Activated CD4-positive, alpha-beta T cell treated with anti-CD3 and anti-CD28 coated beads, Interleukin-2, Interleukin-6, amounts not matched to agents 100 ng/mL and 50 ng/mL, durations not matched to agents 16 hours and 8 hours (primary cell): ENCODE measurements around the gene ATOSA.

Source experiments
- DNase-seq: peaks from one replicate; pipeline ENCODE4 v3.0.0-alpha.2; 2020

ATOSA gene

GRCh38 chr15:52679232-52680040, at the start of gene ATOSA:
Gene ATOSA, minus strand, starts transcription at chr15:52679388. Its CDS starts 1,367 bp downstream, at chr15:52678021.
- DNase-seq, result peak; percentile 95

DNA sequence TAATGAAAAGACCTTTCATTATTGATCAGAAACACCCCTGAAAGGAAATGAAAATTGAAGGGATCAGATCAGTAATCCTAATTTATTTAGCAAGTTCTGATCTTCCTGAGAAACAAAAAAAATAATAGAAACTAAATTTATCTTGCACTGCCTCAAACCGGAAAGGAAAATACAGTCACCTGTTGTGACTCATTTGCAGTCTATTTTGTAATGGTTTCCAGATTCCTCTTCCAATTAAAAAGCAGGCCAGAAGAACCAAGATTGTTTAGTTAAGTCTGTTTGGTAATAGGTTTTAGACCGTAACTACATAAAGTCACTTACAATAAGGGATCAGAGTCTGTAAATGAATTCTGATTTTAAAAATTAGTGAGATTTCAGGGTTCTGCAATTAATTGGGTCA, 49.7 kb upstream of the ATOSA start:
- DNase-seq, result peak; percentile 8

- DNase-seq, result no peak
These were observed 48.6 kb upstream of the ATOSA start for GRCh38 chr15:52727815-52728214.

GRCh38 chr15:52726195-52726594, 47.0 kb upstream of the ATOSA start:
- no peak for DNase-seq

DNA sequence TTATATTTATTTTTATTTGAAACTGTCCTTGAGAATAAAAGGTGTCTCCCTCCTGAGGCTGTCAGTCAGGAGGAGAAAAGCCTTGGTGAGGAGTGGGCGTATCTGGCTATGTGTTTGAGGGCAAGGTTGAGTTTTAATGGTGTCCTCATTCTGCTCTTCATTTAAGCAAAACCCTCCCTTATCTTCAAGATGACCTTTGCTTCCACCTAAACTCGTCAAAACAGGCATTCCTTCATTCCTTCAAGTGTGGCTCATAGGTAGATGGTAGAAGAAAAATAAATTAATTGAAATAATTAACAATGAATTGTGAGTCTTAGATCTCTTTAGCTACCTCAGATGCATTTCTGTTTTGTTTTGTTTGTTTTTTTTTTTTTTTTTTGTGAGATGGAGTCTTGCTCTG, 39.4 kb upstream of the ATOSA start:
- no peak for DNase-seq

- DNase-seq, result no peak
These were observed 38.7 kb upstream of the ATOSA start for GRCh38 chr15:52717924-52718323.

- DNase-seq, result no peak
These were observed 38.3 kb upstream of the ATOSA start for GRCh38 chr15:52717481-52717880.

DNA sequence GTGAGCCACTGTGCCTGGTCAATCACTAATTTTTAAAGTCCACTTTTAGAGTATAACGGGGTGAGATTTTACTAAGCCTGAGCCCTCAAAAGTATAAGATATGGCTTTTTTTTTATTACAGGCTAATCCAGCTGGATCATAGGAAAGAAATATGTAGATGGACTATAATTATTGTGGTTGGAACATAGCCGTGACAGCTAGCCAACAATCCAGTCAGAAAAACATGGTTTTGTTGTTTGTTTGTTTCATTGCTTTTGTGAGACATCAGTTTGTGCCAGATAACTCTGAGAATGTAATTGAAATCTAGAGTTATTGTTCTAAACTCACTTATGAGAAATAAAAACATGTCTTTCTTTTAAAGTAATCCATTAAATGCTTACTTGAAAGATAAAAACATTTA, 37.3 kb upstream of the ATOSA start:
- DNase-seq, result no peak

GRCh38 chr15:52715411-52715810, 36.2 kb upstream of the ATOSA start:
- DNase-seq, result no peak

DNA sequence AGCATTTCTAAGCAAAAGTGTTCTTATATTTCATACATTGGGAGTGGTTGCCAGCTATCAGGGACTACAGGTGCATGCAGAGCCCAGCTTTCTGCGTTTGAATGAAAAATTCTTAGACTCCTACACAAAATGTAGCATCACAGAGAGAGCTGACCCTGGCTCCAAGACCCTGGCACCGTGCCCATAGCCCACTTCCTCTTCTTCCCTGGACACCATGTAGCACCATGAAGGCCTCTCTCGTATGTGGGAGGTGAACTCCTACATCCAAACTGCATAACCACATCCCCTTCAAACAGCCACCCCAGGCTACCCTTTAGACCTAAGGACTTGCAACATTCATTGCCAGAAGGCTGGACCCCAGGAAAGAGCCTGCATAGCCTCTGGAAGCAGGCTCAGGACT, 35.8 kb upstream of the ATOSA start:
- DNase-seq, result no peak

DNA sequence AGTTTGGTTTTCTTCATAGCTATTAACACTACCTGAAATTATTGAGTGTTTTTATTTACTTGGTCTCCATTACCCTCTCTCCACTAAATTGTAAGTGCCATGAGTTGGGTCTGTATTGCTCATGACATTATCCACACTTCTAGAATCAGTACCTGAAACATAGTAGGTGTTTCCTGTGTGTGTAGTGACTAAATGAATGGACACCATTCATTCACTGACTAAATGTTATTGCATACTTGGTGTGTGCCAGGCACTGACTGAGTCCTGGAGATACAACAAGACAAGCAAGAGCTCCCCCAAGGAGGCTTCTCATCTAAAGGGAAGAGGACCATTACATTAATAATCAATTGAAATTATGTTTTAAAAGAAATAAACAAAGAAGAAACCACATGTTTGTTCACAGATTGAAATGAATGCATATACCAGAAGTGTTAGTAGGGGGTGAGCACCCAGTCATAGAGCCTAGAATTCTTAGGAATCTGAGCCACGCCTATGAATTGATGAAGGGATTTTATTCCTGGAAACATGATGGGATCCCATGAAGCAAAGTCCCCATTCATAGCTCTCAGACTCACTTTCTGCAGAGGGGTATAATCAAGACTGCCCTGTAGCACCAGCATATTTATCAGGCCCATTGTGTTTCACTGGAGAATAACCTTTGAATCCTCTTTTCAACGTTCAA, 31.7 kb upstream of the ATOSA start:
- DNase-seq, result peak; percentile 11

DNA sequence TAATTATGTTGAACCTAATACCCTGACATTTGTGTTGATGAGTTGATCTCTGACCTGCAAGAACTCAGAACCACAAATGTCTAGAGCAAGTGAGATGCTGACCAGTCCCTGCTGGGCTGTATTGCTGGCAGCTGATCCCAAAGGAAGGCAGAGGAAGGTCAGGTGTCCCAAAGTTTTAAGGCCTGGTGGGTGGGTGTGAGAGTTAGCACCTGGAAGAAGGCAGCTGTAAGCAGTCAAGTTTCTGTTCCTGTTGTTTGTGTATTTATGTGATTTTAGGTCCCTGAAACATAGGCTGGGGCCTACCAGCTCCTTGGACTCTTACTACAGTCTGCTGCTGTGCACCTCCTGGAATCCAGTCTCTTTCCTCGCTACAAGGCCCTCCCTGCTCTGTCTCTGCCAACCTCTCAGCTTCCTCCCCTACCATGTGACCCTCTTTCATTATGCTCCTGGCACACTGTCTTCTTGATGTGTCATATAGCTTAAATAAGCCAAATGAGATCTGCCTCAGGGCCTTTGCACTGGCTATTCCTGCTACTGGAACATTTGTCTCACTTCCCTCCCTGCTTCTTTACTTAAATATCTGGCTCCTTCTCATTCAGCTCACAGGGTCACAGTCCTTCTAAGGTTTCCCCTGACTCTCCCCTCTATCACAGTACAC, 31.0 kb upstream of the ATOSA start:
- DNase-seq, result no peak

- no peak for DNase-seq
These were observed 30.2 kb upstream of the ATOSA start for GRCh38 chr15:52709187-52709981.

DNA sequence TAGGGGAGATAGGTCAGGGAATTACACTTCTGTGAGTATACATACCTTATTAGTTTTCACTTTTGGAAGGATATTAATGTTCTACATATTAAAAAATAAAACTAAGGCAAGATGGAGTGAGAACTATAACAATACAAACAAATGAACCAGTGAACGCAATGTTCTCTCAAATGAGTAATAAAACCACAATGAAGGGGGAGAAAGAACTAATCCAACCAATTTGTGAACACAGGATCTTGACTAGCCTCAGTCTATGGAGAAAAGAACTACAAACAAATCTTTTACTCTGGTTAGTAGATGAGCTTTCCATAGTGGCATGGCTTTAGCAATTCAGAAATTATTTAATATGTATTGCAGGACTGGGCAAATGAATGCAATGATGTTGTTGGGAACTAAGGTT, 26.9 kb upstream of the ATOSA start:
- no peak for DNase-seq

DNA sequence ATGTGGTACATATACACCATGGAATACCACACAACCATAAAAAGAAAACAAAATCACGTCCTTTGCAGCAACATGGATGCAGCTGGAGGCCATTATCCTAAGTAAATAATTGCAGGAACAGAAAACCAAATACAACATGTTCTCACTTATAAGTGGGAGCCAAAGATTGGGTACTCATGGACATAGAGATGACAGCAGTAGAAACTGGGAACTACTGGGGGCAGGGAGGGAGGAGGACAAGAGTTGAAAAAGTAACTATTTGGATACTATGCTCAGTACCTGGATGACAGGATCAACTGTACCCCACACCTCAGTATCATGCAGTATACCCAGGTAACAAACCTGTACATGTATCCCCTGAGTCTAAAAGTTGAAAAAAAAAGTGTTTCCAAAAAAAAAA, 23.2 kb upstream of the ATOSA start:
- DNase-seq, result no peak

DNA sequence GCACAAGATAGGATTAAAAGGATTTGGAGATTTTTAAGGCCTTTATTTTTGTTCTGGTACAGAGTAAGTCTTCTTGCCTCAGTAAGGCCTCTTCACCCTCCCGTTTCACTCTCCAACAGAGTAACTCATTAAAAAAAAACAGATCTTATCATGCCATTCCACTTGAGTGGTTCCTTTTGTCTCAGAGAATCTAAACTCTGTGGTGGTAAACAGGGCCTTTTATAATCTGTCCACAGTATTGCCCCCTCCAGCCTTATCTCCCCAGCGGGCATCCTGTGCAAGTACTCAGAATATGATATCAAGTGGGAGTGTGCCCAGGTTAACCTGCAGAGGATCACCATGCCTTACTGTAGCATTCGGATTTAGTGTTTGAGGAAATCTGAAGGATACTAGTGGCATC, 20.3 kb upstream of the ATOSA start:
- no peak for DNase-seq

- no peak for DNase-seq
These were observed 19.3 kb upstream of the ATOSA start for GRCh38 chr15:52698514-52698913.

DNA sequence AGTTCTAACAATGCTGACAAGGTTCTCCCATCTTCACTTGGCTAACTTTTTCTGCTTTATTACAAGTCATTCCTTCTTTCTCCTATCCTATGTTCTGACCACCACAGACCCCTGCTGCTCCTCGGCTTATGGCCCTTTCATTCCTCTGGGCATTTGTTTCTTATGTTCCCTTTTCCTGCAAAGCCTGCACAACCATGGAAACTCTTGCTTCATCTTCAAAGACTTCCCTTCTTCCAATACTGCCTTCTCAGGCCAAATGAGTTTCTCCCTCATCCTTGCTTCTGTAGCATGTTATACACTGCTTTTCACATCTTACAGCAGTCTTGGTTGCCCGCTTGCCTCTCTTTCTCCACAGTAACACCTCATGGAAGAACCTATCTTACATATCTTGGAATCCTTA, 17.9 kb upstream of the ATOSA start:
- no peak for DNase-seq

DNA sequence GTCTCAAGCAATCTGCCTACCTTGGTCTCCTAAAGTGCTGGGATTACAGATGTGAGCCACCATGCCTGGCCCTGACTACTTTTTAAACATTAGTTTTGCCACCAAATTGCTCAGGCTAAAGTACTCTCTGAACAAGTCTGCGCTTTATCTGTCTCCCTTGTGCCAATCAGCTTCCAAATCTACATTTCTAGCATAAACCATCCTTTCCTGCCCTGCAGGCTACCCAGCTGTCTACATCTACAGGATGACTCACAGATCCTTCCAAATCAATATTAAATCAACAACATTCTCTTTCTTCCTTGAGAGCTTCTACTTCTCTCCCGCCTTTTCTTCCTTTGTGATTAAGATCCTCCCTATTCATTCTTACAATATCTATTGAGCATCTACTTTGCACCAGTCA, 16.0 kb upstream of the ATOSA start:
- no peak for DNase-seq

- no peak for DNase-seq
These were observed 10.4 kb upstream of the ATOSA start for GRCh38 chr15:52689562-52689961.

DNA sequence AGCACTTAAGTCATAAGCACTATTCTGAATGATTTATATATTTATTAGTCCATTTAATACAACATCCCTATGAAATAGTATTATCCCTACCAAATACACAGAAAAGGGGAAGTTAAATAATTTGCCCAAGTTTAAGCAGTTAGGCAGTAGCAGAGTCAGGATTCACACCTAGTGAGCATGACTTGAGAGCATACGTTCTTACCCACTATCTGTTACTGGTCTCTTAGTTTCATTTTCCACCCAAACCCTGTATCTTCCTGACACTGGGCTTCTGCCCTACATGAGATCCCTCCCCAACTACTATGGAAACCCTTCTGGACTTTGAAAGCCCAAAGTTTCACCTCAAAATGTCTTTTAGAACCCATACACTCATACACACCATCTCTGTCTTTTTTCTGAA, 4.4 kb upstream of the ATOSA start:
- DNase-seq, result no peak

- DNase-seq, result no peak
These were observed 3.6 kb upstream of the ATOSA start for GRCh38 chr15:52682781-52683180.

DNA sequence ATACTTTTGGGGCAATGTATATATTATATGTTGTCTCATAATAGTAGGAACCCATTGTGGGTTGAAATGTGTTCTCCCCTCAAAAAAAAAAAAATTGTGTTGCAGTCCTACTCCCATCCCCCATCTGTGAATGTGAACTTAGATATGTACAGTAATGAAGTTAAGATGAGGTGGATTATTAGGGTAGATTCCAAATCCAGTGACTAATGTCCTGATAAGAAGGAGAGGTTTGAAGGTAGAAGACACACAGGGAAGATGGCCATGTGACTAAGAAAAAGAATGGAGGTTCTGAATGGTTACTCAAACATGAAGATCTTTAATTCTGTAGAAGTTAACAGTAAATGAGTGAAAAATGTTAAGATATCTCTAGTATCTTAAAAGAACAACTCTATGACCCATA, 3.0 kb upstream of the ATOSA start:
- DNase-seq, result no peak
